Suppressor macrophage (primary cell): ENCODE data around the gene VCPKMT.
A peak's percentile ranks its signal among the peaks of the same experiment; 100 is the strongest.
"Not testable (repeated sequence)": the region's sequence is repeated elsewhere in the genome, so short reads cannot be mapped to it uniquely, and the experiment has no call there.

ENCODE experiments used
- DNase-seq, 4 experiments: peaks; one replicate each; pipeline ENCODE4 v3.0.0-alpha.2; 2020 to 2022

VCPKMT gene

DNA sequence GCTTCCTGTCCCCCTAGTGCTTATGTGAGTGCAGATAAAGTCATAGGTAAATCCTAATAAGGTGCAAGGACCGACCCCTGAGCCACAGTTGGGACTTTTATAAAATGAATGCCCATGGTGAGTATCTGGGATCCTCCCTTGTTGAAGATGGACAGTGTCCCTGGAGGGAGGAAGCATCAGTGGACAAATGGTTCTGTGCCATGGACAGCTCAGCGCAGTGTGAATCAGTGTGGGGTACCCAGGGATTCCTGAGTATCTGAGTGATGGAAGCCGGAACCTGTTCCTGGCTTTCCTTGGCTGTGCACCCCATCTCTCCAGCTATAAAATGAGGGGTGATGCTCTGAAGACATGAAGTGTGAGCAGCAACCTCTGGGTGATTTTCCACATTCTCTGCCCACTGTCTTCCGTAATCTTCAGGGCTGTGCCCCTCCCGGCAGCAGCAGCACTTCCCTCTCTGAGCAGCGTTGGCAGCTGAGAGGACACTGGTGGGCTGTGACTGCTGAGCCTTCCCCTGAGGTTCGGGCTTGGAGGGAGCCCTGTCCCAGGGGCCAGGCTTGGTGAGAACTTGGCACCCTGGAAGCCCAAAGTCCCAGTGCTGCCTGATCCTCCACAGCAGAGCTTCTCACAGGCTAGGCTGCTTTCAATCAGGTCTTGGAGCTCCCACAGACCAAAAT, 25.0 kb downstream of the VCPKMT start:
- DNase-seq: peak; percentile 45 to 72 (median 67)

DNA sequence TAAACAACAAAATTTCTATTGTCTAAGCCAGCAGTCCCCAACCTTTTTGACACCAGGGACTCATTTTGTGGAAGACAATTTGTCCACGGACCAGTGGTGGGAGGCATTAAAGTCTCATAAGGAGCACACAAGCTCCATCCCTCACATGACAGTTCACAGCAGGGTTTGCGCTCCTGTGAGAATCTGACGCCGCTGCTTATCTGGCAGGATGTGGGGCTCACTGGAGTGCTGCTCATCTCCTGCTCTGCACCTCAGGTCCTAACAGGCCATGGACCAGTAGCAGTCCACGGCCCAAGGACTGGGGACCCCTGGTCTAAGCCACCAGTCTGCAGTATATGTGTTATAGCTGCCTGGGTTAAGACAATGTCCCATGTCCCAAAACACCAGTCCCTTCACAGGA, 27.2 kb downstream of the VCPKMT start:
- DNase-seq: no peak

DNA sequence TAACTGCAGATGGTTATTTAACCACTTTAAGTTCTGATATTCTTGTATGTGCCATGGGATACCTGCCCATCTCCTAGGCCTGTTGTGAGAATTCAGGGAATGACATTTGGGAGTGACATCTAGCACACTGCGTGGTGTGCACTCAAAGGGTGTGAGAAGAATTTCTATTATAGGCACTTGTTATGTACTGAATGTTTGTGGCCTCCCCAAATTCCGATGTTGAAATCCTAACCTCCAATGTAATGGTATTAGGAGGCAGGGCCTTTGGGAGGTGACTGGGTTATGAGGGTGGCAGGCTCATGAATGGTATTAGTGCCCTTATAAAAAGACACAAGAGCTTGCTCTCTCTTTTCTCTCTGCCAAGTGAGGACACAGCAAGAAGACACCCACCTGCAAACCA, 27.6 kb downstream of the VCPKMT start:
- DNase-seq: no peak

DNA sequence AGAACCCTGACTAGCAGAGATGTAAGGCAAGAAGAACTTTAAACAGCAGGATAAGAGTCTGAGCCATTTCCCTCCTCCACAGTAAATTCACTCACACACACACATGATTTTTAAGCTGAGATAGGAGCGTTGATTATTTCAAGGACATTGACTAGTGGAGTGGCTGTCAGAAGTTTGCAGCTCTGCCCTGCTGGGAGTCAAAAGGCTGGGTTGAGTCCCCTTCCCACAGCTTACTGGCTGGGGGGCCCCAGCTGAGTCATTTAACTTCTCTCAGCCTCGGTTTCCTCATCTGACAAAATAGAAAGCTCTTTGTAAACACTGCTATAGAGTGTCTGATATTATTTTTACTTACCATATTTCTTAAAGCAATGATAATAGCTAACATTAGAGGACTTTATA, 28.3 kb downstream of the VCPKMT start:
- DNase-seq: no peak

DNA sequence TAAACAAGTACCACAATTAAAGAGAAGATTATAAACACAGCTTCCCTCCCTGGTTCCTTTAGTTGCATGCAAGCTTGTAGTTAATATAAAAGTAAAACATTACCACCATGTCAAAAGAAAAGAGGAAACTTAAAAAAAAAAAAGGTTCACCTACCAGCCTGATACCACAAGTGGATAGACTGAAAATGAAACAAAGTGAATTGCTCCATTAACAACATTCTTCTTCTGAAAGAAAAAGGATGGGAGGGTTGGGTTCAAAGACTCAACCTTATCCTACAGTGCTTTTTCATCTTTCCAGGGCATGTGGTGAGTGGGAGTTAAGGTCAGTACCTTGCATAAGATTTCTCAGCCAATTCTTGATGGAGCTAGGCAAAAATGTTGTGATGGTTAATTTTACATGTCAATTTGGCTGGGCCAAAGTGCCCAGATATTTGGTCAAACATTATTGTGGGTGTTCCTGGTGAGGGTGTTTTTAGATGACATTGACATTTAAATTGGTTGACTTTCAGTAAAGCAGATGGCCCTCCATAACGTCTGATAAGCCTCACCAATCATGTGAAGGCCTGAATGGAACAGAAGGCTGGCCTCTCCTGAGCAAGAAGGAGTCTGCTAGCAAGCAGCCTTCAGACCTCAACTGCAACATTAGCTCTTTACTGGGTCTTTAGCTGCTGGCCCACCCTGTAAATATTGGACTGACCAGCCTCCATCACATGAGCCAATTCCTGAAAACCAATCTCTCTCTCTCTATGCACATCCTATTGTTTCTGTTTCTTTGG, 28.8 kb downstream of the VCPKMT start:
- DNase-seq: no peak

DNA sequence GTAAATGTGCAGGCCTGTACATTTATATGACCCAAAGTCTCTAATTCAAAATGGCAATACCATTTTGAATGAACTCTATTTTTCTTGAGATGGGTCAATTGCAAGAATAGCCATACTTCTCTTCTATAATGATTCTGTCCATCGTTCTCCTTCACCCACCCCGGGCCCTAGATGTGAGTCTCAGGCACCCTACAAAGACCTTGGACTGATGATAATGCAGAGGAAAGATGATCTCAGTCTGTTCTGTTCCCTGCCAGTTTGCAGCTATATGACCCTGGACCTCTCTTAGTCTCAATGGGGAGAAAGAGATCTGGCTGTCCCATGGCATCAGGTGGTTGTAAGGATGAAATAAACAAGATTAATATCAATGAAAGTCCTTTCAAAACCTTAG, 30.1 kb downstream of the VCPKMT start:
- DNase-seq: no peak

DNA sequence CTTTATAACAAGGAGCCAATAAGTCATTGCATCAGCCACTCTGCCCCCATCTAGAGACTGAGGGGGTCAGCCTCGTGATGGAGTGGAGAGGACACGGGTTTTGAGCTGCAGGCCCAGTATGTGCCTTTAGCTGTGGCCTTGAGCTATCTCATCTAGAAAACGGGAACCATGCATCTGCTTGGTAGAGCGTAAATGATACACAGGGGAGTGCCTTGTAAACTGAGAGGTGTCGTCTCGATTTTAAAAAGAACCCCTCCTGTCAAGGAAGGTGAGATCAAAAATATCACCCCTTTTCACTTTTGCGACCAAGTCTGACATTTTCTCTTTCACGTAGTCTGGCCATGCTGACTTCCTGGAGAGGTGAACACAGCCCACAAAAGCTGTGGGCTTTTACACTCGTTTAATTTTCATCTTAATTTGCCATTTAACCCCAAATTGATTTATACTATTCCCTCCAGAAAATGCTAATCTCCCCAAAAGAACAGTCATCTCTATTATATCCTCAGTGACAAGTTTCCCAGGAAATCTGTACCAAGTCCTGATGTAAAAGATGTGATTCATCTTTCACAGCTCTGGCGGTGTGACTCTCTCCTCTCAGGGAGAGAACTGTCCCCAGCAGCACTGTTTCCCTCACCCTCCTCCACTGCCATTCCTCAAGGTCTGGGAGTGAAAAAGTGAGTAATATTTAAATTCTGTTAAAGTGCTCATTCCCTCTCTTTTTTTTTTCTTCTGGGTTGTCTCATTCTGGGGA, 30.6 kb downstream of the VCPKMT start:
- peak in 3 of 4 experiments; percentile 18 to 52 (median 23) for DNase-seq

DNA sequence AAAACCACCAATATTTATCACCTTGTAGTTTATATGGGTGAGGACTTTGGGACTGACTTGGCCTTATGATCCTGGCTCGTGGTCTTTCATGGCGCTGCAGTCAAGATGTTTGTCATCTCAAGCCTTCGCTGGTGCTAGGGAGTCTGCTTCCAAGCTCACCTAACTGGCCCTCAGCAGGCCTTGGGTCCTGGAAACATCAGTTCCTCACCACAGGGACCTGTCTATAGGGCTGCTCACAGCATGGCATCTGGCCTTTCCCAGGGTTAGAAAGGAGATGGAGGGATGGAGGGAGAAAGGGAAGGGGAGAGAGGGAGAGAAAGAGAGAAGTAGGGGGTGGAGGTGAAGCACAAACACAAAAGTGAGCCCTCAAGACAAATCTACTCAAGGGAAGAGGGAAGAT, 31.7 kb downstream of the VCPKMT start:
- no peak for DNase-seq

DNA sequence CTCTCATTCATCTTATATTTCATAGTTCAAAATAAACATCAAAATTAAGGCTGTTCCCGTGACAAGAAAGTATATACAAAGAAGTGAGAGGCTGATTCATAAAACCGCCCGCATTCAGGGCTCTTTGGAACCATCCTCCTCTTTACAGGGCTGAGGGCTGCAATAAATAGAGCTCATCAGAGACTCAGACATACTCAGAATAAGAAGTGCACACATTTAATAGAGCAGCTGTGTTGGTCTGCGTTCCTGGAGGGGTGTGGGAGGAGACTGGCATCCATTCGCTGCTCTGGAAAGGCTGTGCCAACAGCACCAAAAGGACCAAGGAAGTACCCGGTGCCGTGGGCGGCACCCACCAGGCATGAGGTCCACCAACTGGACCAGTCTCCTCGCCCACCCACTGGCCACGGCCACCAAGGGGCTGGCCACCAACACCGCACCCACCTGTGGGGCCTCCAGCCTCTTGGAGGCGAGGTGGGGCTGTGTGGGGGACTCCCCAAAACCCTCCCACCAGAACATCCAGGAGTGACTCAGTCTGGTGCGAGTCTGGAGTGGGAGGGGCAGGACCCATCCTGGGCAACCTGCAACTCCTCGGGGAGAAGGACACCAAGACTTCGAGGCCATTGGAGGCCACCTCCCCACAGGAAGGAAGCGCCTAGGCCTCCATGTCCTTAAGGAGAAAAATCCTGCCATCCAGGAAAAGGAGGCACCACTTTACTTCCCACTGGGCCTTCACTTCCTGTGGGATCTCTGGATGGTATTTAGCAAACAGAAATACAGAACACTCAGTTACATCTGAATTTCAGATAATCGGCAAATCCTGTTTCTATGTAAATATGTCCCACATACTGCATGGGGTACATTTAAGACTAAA, 32.7 kb downstream of the VCPKMT start:
- DNase-seq: peak in 1 of 4 experiments; percentile 34

DNA sequence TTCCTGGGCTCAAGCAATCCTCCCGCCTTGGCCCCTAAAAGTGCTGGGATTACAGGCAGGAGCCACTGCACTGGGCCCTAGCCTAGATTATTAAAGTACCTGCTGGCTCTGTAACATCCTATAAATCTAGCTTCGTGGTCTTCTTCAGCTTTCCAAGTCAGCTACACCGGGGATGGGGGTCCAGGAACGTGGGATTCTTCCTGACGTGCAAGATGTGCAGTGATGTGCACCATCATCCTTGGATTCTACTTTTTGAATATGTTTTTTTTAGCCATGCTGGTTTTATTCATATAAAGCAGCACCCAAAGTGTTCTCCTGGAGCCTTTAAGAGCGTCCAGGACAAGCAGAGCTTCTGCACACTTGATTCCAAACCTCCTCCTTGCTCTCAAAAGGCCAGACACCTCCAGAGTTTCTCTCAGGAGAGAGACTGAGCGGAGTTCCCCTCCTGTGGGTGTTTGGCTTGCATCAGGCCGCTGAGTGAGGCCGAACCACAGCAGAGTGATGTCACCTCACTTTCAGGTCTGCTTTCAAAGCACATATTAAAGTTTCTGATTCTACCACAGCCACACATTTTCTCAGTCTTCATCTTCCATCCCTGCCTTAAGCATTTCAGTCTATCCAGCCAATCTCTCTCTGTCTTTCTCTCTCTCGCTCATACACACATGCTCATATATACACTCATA, 33.4 kb downstream of the VCPKMT start:
- peak; percentile 74 to 89 (median 88) for DNase-seq

DNA sequence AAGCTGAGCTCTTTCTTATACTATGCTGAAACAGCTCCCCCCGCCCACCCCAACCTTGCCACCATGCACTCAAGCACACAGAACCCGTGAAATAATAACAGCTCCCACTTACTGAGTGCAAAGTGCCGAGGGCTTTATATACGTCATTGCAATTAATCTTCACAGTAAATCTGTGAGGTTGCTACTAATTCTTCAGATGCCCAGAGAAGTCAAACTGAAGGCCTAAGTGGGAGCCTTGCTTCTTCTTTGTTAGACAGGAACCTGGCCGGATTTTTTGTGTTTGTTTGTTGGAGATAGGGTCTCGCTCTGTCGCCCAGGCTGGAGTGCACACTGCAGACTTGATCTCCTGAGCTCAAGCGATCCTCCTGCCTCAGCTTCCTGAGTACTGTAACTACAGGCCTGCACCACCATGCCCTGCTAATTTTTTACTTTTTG, 34.0 kb downstream of the VCPKMT start:
- no peak for DNase-seq

DNA sequence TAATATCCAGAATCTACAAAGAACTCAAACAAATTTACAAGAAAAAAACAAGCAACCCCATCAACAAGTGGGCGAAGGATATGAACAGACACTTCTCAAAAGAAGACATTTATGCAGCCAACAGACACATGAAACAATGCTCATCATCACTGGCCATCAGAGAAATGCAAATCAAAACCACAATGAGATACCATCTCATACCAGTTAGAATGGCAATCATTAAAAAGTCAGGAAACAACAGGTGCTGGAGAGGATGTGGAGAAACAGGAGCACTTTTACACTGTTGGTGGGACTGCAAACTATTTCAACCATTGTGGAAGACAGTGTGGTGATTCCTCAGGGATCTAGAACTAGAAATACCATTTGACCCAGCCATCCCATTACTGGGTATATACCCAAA, 37.3 kb downstream of the VCPKMT start:
- DNase-seq: not testable (repeated sequence)

DNA sequence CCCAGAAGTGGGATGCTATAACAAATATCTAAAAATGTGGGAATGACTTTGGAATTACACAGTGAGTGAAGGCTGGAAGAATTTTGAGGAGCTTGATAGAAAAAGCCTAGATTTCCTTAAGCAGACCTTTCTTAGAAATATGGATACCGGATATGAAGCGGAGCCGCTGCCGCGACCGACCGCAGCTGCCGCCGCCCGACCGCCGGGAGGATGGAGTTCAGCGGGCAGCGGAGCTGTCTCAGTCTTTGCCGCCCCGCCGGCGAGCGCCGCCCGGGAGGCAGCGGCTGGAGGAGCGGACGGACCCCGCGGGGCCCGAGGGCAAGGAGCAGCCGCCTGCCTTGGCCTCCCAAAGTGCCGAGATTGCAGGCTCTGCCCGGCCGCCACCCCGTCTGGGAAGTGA, 42.7 kb downstream of the VCPKMT start:
- DNase-seq: not testable (repeated sequence)

DNA sequence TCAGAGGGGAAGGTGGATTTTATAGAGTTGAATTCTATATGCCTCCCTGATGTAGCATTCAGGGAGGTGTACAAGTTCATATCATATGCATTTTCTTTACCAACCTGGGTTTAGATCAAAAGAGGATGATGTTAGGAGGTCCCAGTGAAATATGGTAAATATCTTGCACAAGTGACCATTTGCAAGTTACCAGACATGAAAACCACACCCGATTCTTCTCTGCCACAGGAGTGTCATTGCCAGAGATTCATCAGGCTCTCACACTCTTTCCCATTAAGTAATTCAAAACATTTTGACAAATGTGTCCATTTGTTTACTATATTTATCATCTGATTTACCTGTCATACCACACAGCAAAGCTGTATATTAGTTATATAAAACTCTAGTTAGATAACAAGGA, 44.0 kb downstream of the VCPKMT start:
- no peak for DNase-seq

DNA sequence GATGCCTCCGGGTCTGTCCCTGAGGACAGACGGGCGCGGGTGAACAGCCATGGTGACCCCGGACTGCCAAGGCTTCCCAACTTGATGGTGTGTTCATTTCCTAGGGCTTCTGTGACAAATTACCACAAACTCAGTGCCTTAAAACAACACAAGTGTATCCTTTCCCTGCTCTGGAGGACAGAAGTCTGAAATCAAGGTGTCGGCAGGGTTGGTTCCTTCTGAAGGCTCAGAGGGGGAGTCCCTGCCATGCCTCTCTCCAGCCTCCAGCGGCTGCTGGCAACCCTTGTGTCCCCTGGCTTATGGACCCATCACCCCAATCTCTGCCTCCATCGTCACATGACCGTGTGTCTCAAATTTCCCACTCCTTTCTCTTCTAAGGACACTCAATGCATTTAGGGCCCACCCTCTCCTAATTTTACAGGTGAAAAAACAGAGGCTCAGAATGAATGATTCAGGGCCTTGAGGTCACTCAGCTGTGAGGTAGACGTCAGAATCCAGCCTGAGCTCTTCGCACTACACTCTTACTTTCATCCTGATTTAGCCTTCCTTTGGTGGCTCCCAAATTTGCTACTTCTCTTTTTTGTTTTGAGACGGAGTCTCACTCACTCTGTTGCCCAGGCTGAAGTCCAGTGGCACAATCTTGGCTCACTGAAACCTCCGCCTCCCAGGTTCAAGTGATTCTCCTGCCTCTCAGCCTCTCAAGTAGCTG, 45.4 kb downstream of the VCPKMT start:
- DNase-seq: peak in 2 of 4 experiments; percentile 34 to 38

DNA sequence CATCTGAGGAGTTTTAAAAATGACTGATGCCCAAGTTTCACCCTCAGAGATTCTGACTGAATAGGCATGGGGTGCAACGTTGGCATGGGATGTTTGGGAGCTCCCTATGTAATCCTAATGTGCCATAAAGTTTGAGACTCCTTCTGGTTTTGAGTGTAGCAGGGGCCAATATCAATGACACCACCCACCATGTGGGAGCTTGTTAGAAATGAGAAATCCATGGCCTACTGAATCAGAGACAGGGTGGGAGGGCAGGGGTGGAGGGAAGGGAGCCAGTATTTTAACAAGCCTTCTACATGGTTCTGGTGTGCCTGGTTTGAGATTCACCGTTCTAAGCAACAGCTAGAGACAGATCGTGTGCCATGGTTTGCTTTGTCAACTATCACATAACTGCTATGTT, 46.1 kb downstream of the VCPKMT start:
- no peak for DNase-seq

DNA sequence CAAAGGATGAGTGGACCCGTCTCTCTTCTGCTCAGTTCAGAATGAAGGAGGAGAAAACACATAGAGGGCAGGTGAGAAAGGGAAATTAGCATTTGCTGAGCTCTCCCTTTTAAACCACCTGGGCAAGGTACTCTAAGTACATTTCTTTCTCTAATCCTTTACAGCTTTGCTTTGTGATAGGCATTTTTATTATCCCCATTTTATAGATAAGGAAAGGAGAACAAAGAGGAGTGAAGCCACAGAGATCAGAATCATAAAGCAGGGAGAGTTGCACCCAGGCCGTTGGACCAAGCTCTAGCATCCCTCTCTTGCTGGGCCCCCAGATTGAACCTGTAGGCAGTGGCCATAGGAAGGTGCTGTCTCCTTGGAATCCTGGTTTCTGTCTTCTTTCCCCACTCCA, 47.0 kb downstream of the VCPKMT start:
- DNase-seq: no peak

DNA sequence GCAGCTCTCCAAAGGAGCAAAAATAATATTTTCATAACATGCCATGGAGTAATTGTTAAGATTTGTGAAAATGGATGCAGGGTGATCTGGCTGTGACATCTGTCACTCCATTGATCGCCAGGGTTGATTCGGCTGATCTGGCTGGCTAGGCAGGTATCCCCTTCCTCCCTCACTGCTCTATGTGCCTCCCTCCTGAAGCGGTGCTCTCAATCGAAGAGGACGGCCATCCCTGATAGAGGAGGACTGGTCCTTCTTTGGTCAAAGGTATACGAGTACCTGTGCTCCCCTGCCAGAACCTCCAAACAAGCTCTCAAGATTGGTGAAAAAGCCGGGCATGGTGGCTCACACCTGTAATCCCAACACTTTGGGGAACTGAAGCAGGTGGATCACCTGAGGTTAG, 47.9 kb downstream of the VCPKMT start:
- no peak for DNase-seq

DNA sequence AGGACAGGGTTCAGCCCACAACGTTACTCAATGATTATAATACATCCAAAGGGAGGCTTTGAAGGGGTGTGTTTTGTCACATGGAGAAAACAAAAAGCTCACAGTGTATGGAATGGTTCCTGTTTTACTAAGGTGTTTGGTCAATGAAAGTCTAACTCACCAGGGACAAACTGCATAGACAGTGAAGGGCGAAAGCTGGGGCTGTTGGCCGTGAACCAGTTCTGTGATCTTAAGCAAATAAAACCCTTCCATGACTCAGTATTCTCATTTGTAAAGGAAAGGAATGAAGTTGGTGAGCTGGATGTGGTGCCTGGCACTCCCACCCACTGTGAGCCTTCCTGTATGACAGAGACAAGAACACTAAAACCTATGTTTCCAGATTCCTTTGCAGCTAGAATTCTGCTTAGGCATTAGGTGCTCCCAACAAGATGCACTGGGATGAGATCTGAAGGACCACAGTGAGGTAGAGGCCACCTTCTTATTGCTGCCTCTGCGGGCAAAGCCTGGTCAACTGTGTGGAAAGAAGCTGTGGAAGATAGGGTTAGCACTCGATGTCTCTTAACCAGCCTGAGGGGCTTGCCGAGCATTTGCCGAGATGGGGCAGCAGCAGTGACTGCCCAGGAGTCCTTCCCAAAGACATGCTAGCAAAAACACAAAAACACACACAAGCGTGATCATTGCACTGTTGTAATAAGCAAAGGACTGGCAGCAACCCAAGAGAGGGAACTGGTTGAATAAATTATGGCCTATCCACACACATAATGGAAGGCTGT, 48.5 kb downstream of the VCPKMT start:
- no peak for DNase-seq

DNA sequence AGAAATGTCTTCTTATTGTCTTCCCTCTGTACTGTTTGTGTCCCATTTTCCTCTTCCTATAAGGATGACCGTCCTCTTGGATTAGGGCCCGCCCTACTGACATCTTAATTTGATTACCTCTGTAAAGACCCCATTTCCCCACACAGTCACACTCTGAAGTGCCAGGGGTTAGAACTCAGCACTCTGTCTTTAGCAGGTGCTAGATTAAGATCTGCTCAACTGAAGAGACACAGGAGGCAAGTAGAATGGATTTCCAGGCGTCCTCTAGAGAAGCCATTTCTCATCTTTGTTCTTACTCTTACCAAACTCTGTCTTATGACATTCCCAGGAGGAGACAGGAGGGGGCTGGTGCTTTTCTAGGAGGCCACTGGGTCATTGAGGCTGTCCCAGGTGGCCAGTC, 50.8 kb downstream of the VCPKMT start:
- no peak for DNase-seq
